Natural killer cell treated with Interleukin-12 subunit alpha and Interleukin-12 subunit beta and Interleukin-15 and Interleukin-18, amount 100 ng/mL, for 72 hours (primary cell): ENCODE results near the gene GLT8D2. TPM values are rescaled to one million over a fixed set of nuclear protein-coding genes. Genes with fewer than 3 reads are reported as not detected.
A peak's percentile ranks its signal among the peaks of the same experiment; 100 is the strongest.
"Not testable (repeated sequence)": the region's sequence is repeated elsewhere in the genome, so short reads cannot be mapped to it uniquely, and the experiment has no call there.

ENCODE experiments used
- ATAC-seq, 2 donors: fragments of 150-1000 bp; cut with Tn5 transposase in 1 of 2; sonication (Bioruptor Pico), chemical (Tn5 transposase) in 1 of 2; 2 replicates each; pipeline ENCODE4 v1.10.0; 2021
- DNase-seq: peaks from one replicate; pipeline ENCODE4 v3.0.0; 2022; ENCODE audit warnings: low spot score
- H3K27ac Mint-ChIP-seq, 2 donors: 1 replicate in 1 of 2; 2 replicates in 1 of 2; pipeline ENCODE4 v1.8.0; 2022; ENCODE audit warnings: mixed read lengths in 2 of 2, mild to moderate bottlenecking in 1 of 2, moderate library complexity in 1 of 2
- H3K27me3 Mint-ChIP-seq, 2 donors: 1 replicate in 1 of 2; 2 replicates in 1 of 2; pipeline ENCODE4 v1.8.0; 2022; ENCODE audit warnings: mixed read lengths in 2 of 2
- H3K36me3 Mint-ChIP-seq: one replicate; pipeline ENCODE4 v1.8.0; 2022; ENCODE audit warnings: mixed read lengths
- H3K4me1 Mint-ChIP-seq, 2 donors: 1 replicate in 1 of 2; 2 replicates in 1 of 2; pipeline ENCODE4 v1.8.0; 2022; ENCODE audit warnings: low read depth in 2 of 2, mixed read lengths in 2 of 2, mild to moderate bottlenecking in 1 of 2
- H3K4me3 Mint-ChIP-seq: one replicate; pipeline ENCODE4 v1.8.0; 2022; ENCODE audit warnings: mixed read lengths
- H3K9me3 Mint-ChIP-seq: 2 replicates; pipeline ENCODE4 v1.8.0; 2022; ENCODE audit warnings: mixed read lengths
- total RNA-seq, 2 donors: library from RNA; stranded (reverse); gene quantifications; one replicate each; pipeline ENCODE4 v1.2.3, GENCODE V29; 2022

GLT8D2 gene
- total RNA-seq, 2 donors from 2014 or later, result 0.33 TPM; not detected in 1

GRCh38 chr12:104044158-104044557 lies 5.8 kb downstream of the GLT8D2 start:
- H3K4me3 Mint-ChIP-seq, result no peak overlapping the region
- H3K27me3 Mint-ChIP-seq, result peaks cover 13 to 16% of the 10 kb centered on the region in 2 donors
- no peaks in the 10 kb centered on the region for H3K36me3 Mint-ChIP-seq
- peaks cover 0 to 3% of the 10 kb centered on the region in 2 donors for H3K4me1 Mint-ChIP-seq
- no peak overlapping the region for H3K27ac Mint-ChIP-seq
- DNase-seq (no peak), ATAC-seq (no peak)
- no peaks in the 10 kb centered on the region for H3K9me3 Mint-ChIP-seq

- H3K27me3 Mint-ChIP-seq, result peaks cover 11 to 23% of the 10 kb centered on the region in 2 donors
These were observed 7.4 kb downstream of the GLT8D2 start for GRCh38 chr12:104042580-104042979.

DNA sequence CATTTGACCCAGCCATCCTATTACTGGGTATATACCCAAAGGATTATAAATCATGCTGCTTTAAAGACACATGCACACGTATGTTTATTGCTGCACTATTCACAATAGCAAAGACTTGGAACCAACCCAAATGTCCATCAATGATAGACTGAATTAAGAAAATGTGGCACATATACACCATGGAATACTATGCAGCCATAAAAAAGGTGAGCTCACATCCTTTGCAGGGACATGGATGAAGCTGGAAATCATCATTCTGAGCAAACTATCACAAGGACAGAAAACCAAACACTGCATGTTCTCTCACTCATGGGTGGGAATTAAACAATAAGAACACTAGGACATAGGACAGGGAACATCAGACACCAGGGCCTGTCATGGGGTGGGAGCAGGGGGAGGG lies 10.2 kb downstream of the GLT8D2 start:
- H3K36me3 Mint-ChIP-seq, H3K4me3 Mint-ChIP-seq, H3K4me1 Mint-ChIP-seq, H3K27ac Mint-ChIP-seq, DNase-seq, H3K9me3 Mint-ChIP-seq, ATAC-seq: not testable (repeated sequence)
- H3K27me3 Mint-ChIP-seq, result peaks cover 29 to 48% of the 10 kb centered on the region in 2 donors

More at GRCh38 chr12:104042580-104042979, 7.4 kb downstream of the GLT8D2 start:
- no peak for DNase-seq
- no peak overlapping the region for H3K4me3 Mint-ChIP-seq
- H3K4me1 Mint-ChIP-seq, result peaks cover 0 to 3% of the 10 kb centered on the region in 2 donors
- H3K36me3 Mint-ChIP-seq, result no peaks in the 10 kb centered on the region
- H3K27ac Mint-ChIP-seq, result no peak overlapping the region
- H3K9me3 Mint-ChIP-seq, result no peaks in the 10 kb centered on the region
- no peak for ATAC-seq

- not testable (repeated sequence) for H3K4me1 Mint-ChIP-seq, H3K27ac Mint-ChIP-seq, DNase-seq, H3K4me3 Mint-ChIP-seq, H3K9me3 Mint-ChIP-seq, ATAC-seq, H3K36me3 Mint-ChIP-seq
- H3K27me3 Mint-ChIP-seq, result peaks cover 24 to 42% of the 10 kb centered on the region in 2 donors
These were observed 13.8 kb downstream of the GLT8D2 start for GRCh38 chr12:104036143-104036542.

GRCh38 chr12:104030596-104030995 lies 19.4 kb downstream of the GLT8D2 start:
- DNase-seq, H3K9me3 Mint-ChIP-seq, H3K4me1 Mint-ChIP-seq, H3K4me3 Mint-ChIP-seq, H3K27ac Mint-ChIP-seq, H3K36me3 Mint-ChIP-seq: not testable (repeated sequence)
- peak in 1 of 2 donors; percentile 63 for ATAC-seq
- H3K27me3 Mint-ChIP-seq, result peaks cover 29 to 40% of the 10 kb centered on the region in 2 donors

DNA sequence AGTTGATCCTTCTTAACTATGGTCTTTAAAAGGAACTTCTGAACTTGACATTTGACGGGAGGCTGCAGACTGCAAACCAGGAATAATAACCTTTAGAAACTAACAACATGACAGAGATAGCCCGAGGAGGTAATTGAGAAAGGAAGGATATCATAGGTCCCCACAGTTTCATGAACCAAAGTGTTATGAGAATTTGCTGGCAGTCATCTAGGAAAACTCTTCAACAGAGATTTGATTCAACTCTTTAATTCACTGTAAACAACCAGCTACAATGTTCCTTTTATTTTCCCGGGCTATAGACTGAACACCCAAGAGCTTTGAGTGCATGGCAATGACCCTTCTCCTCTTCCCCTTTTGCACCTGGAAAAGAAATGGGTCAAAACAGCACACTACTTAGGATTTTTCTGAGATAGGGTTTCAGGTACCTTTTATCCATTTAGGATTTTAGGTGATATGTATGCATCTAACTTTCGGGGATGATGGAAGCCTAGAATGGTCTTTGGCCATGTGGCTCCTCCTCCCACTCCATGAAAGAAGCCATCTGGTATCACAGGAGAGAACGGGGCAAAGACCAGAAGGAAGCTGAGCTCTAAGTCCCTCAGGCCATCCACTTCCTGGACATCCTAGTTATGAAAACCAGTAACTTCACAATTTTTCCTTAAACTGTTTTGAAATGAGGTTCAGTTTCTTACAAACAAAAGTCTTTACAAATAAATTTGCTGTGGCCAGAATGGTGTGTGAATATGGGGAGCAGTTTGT lies 23.0 kb downstream of the GLT8D2 start:
- no peak for DNase-seq
- no peak overlapping the region for H3K4me3 Mint-ChIP-seq
- H3K27ac Mint-ChIP-seq, result no peak overlapping the region
- no peaks in the 10 kb centered on the region for H3K9me3 Mint-ChIP-seq
- no peaks in the 10 kb centered on the region for H3K4me1 Mint-ChIP-seq
- peaks cover 26 to 33% of the 10 kb centered on the region in 2 donors for H3K27me3 Mint-ChIP-seq
- no peak for ATAC-seq
- H3K36me3 Mint-ChIP-seq, result no peaks in the 10 kb centered on the region

GRCh38 chr12:104025771-104026170 lies 24.2 kb downstream of the GLT8D2 start:
- ATAC-seq (no peak), DNase-seq (no peak)
- Mint-ChIP-seq H3K27ac (no peak overlapping the region), H3K4me1 (no peaks in the 10 kb centered on the region), H3K36me3 (no peaks in the 10 kb centered on the region), H3K4me3 (no peak overlapping the region), H3K9me3 (no peaks in the 10 kb centered on the region), H3K27me3 (peaks cover 27 to 44% of the 10 kb centered on the region in 2 donors)

GRCh38 chr12:104024348-104024747 lies 25.6 kb downstream of the GLT8D2 start:
- no peak for DNase-seq
- Mint-ChIP-seq H3K9me3 (no peaks in the 10 kb centered on the region), H3K27me3 (peaks cover 31 to 51% of the 10 kb centered on the region in 2 donors), H3K4me3 (no peak overlapping the region), H3K4me1 (no peaks in the 10 kb centered on the region), H3K27ac (no peak overlapping the region), H3K36me3 (no peaks in the 10 kb centered on the region)
- no peak for ATAC-seq

DNA sequence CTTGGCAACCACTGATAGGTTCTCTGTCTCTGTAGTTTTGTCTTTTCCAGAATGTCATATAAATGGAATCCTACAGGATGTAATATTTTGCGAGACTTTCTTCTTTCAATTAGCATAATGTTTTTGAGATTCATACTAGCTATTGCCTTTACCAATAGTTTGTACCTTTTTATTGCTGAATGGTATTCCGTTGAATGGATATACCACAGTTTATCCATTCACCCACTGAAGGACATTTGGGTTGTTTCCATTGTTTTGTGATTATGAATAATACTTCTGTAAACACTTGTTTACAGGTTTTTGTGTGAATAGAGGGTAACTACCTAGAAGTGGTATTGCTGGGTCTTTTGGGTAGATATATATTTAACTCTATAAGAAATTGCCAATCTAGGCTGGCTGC lies 26.3 kb downstream of the GLT8D2 start:
- H3K4me3 Mint-ChIP-seq, result no peak overlapping the region
- no peak overlapping the region for H3K27ac Mint-ChIP-seq
- ATAC-seq (no peak), DNase-seq (no peak)
- H3K27me3 Mint-ChIP-seq, result peaks cover 29 to 50% of the 10 kb centered on the region in 2 donors
- no peaks in the 10 kb centered on the region for H3K4me1 Mint-ChIP-seq
- no peaks in the 10 kb centered on the region for H3K9me3 Mint-ChIP-seq
- no peaks in the 10 kb centered on the region for H3K36me3 Mint-ChIP-seq

DNA sequence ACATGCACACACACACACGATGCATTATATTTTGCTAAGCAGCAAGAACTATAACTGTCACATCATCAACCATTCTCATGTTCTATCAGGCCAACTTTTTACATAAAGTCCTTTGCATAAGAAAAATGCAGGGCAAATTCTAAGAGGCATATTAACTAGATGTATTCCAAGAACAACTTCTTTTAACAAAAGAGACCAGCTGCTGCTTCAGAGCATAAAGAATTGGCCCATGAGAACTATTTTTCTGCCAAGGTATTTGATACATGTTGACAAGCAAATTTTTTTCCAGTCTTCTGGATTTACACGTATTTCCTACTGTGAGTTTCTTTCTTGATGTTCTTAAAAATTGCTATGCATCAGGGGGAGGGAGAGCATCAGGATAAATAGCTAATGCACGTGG lies 27.2 kb downstream of the GLT8D2 start:
- Mint-ChIP-seq H3K27ac (no peak overlapping the region), H3K36me3 (no peaks in the 10 kb centered on the region), H3K4me1 (no peaks in the 10 kb centered on the region), H3K27me3 (peaks cover 25 to 43% of the 10 kb centered on the region in 2 donors), H3K9me3 (no peaks in the 10 kb centered on the region), H3K4me3 (no peak overlapping the region)
- no peak for DNase-seq
- no peak for ATAC-seq

GRCh38 chr12:104021862-104022261 lies 28.1 kb downstream of the GLT8D2 start:
- H3K27me3 Mint-ChIP-seq, result peaks cover 20 to 37% of the 10 kb centered on the region in 2 donors
- not testable (repeated sequence) for H3K9me3 Mint-ChIP-seq, H3K27ac Mint-ChIP-seq, H3K4me1 Mint-ChIP-seq, ATAC-seq, H3K36me3 Mint-ChIP-seq, DNase-seq, H3K4me3 Mint-ChIP-seq

GRCh38 chr12:104012331-104012730 lies 37.7 kb downstream of the GLT8D2 start:
- Mint-ChIP-seq H3K4me3 (no peak overlapping the region), H3K4me1 (no peaks in the 10 kb centered on the region), H3K9me3 (no peaks in the 10 kb centered on the region), H3K36me3 (no peaks in the 10 kb centered on the region), H3K27ac (no peak overlapping the region), H3K27me3 (peaks cover 8 to 13% of the 10 kb centered on the region in 2 donors)
- ATAC-seq (no peak), DNase-seq (no peak)

DNA sequence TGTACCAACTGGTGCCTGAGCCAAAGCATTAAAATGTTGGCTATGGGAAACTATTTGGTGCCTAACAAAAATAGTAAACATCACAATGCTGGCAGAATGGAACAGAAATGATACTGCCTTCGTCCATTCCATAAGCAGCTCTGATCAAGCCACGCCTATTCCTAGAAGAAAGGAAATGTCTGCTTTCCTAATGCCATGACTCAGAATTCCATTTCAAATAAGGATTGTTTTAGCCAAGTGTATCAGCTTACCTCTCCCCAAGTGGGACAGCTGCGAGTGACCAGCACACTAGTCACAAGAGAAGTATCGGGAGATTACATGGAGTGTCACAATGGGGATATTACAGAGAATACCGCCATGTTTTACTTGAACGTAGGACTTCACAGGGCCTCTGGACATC lies 38.7 kb downstream of the GLT8D2 start:
- Mint-ChIP-seq H3K9me3 (no peaks in the 10 kb centered on the region), H3K4me1 (no peaks in the 10 kb centered on the region), H3K4me3 (no peak overlapping the region), H3K36me3 (no peaks in the 10 kb centered on the region), H3K27ac (no peak overlapping the region), H3K27me3 (peaks cover 16 to 19% of the 10 kb centered on the region in 2 donors)
- no peak for DNase-seq
- no peak for ATAC-seq

GRCh38 chr12:104010606-104011169 lies 39.3 kb downstream of the GLT8D2 start:
- H3K27me3 Mint-ChIP-seq, result peaks cover 16 to 20% of the 10 kb centered on the region in 2 donors
- no peaks in the 10 kb centered on the region for H3K36me3 Mint-ChIP-seq
- no peaks in the 10 kb centered on the region for H3K4me1 Mint-ChIP-seq
- DNase-seq, result no peak
- H3K4me3 Mint-ChIP-seq, result no peak overlapping the region
- H3K27ac Mint-ChIP-seq, result no peak overlapping the region
- no peak for ATAC-seq
- H3K9me3 Mint-ChIP-seq, result no peaks in the 10 kb centered on the region
